Glutamatergic neuron (in vitro differentiated cells): ENCODE measurements around the gene STAG1. TPM values are rescaled to one million over a fixed set of nuclear protein-coding genes. Genes with fewer than 3 reads are reported as not detected.
"Not testable (repeated sequence)": the region's sequence is repeated elsewhere in the genome, so short reads cannot be mapped to it uniquely, and the experiment has no call there.

ENCODE experiments used
- DNase-seq: peaks from one replicate; pipeline ENCODE4 v3.0.0; 2022
- H3K27ac Mint-ChIP-seq: one replicate; pipeline ENCODE4 v1.8.0; 2020; ENCODE audit warnings: mild to moderate bottlenecking, mixed read lengths, inconsistent platforms; ENCODE audit not compliant: unreplicated experiment
- H3K27me3 Mint-ChIP-seq: one replicate; pipeline ENCODE4 v1.8.0; 2020; ENCODE audit warnings: mild to moderate bottlenecking, moderate library complexity, mixed read lengths, inconsistent platforms; ENCODE audit not compliant: unreplicated experiment
- H3K36me3 Mint-ChIP-seq: one replicate; pipeline ENCODE4 v1.8.0; 2020; ENCODE audit warnings: mild to moderate bottlenecking, mixed read lengths, inconsistent platforms; ENCODE audit not compliant: unreplicated experiment
- H3K4me1 Mint-ChIP-seq: one replicate; pipeline ENCODE4 v1.8.0; 2020; ENCODE audit warnings: mild to moderate bottlenecking, low read depth, mixed read lengths, inconsistent platforms; ENCODE audit not compliant: unreplicated experiment
- H3K4me3 Mint-ChIP-seq: one replicate; pipeline ENCODE4 v1.8.0; 2020; ENCODE audit warnings: mild to moderate bottlenecking, mixed read lengths, inconsistent platforms; ENCODE audit not compliant: unreplicated experiment
- H3K9me3 Mint-ChIP-seq: one replicate; pipeline ENCODE4 v1.8.0; 2020; ENCODE audit warnings: mild to moderate bottlenecking, moderate library complexity, mixed read lengths, inconsistent platforms; ENCODE audit not compliant: unreplicated experiment
- CTCF ChIP-seq: fragments of 200-600 bp; sonication (generic); IDR thresholded peaks from one replicate; pipeline ENCODE4 v1.5.0; 2021; ENCODE audit not compliant: partially characterized antibody, unreplicated experiment
- total RNA-seq: library from RNA; stranded (reverse); fragmentation: NEBNext Ultra II Directional; extraction: Animal tissue kit (Norgen Biotek cat#: 25700); gene quantifications from one replicate; pipeline ENCODE4 v1.2.1, GENCODE V29; 2021; ENCODE audit not compliant: unreplicated experiment

Gene STAG1
- total RNA-seq, 1 donor from 2014 or later = 22.8 TPM

- Mint-ChIP-seq H3K4me3 (peak overlapping the region; percentile 95), H3K4me1 (peaks cover 20% of the 10 kb centered on the region), H3K27me3 (peaks cover 5% of the 10 kb centered on the region), H3K36me3 (no peaks in the 10 kb centered on the region), H3K27ac (peak overlapping the region; percentile 95), H3K9me3 (peaks cover 16% of the 10 kb centered on the region)
- peak; percentile 100 for DNase-seq
- peak; percentile 56 for TF ChIP-seq CTCF
Measured at GRCh38 chr3:136752422-136753325, 496 bp upstream of the STAG1 start.

GRCh38 chr3:136751316-136752171 lies 634 bp downstream of the STAG1 start:
- peak; percentile 75 for DNase-seq
- Mint-ChIP-seq H3K9me3 (peaks cover 16% of the 10 kb centered on the region), H3K4me1 (peaks cover 20% of the 10 kb centered on the region), H3K4me3 (peak overlapping the region; percentile 91), H3K36me3 (no peaks in the 10 kb centered on the region), H3K27ac (peak overlapping the region; percentile 95), H3K27me3 (peaks cover 5% of the 10 kb centered on the region)
- no peak for TF ChIP-seq CTCF

GRCh38 chr3:136750897-136751315 lies 1.3 kb downstream of the STAG1 start:
- peak overlapping the region; percentile 91 for H3K4me3 Mint-ChIP-seq
- TF ChIP-seq CTCF = no peak
- H3K4me1 Mint-ChIP-seq = peaks cover 20% of the 10 kb centered on the region
- peak overlapping the region; percentile 66 for H3K27ac Mint-ChIP-seq
- no peak for DNase-seq
- H3K36me3 Mint-ChIP-seq = no peaks in the 10 kb centered on the region
- peaks cover 16% of the 10 kb centered on the region for H3K9me3 Mint-ChIP-seq
- peaks cover 5% of the 10 kb centered on the region for H3K27me3 Mint-ChIP-seq

- Mint-ChIP-seq H3K4me1 (peaks cover 20% of the 10 kb centered on the region), H3K9me3 (peaks cover 16% of the 10 kb centered on the region), H3K27me3 (peaks cover 5% of the 10 kb centered on the region), H3K36me3 (no peaks in the 10 kb centered on the region), H3K27ac (peak overlapping the region; percentile 66), H3K4me3 (peak overlapping the region; percentile 91)
- DNase-seq = no peak
- no peak for TF ChIP-seq CTCF
Measured at GRCh38 chr3:136750209-136750896, 1.8 kb downstream of the STAG1 start.

- not testable (repeated sequence) for H3K27me3 Mint-ChIP-seq, H3K27ac Mint-ChIP-seq, DNase-seq, H3K36me3 Mint-ChIP-seq, H3K4me3 Mint-ChIP-seq
- peaks cover 20% of the 10 kb centered on the region for H3K4me1 Mint-ChIP-seq
- peaks cover 16% of the 10 kb centered on the region for H3K9me3 Mint-ChIP-seq
Measured at GRCh38 chr3:136749602-136750001, 2.6 kb downstream of the STAG1 start.
